Measurements from ENCODE around the gene BPI. TPM values are rescaled to one million over a fixed set of nuclear protein-coding genes. Genes with fewer than 3 reads are reported as not detected.

The BPI gene
- polyA plus RNA-seq, 1 of the 3 experiments (the other 2 are of a cell fraction): not detected

GRCh38 chr20:38293491-38294065 is 10.4 kb upstream of the BPI start:
- H3K9me2 ChIP-seq: no peaks in the 10 kb centered on the region
- H4K20me1 ChIP-seq (ENCODE audit: insufficient read depth): no peaks in the 10 kb centered on the region
- no peak for TF ChIP-seq CTCF (IDR thresholded peaks at IDR 0.05)
- TF ChIP-seq USF1 (IDR thresholded peaks at IDR 0.05; ENCODE audit: borderline replicate concordance, low read depth): no peak
- TF ChIP-seq PBX3 (IDR thresholded peaks at IDR 0.05): no peak
- no peak for TF ChIP-seq TCF12 (IDR thresholded peaks at IDR 0.05)
- no peak for TF ChIP-seq FOXJ3 (CRISPR knock-in tag; IDR thresholded peaks at IDR 0.05)
- no peak for TF ChIP-seq EZH2phosphoT487 (IDR thresholded peaks at IDR 0.05; ENCODE audit: borderline replicate concordance, low read depth)
- TF ChIP-seq RFX5 (IDR thresholded peaks at IDR 0.05; ENCODE audit: low read length): no peak
- no peak for TF ChIP-seq TEAD4 (IDR thresholded peaks at IDR 0.05; ENCODE audit: borderline replicate concordance, insufficient read depth)
- no peak for TF ChIP-seq RXRA (IDR thresholded peaks at IDR 0.05; ENCODE audit: borderline replicate concordance, low read depth)
- TF ChIP-seq USF2 (IDR thresholded peaks at IDR 0.05; ENCODE audit: borderline replicate concordance, low read depth, low read length): no peak
- no peak for TF ChIP-seq REST (IDR thresholded peaks at IDR 0.05; ENCODE audit: low read depth, low read length)
- no peak for TF ChIP-seq JUND (IDR thresholded peaks at IDR 0.05)
- DNase-seq: no peak
- ChIA-PET CTCF (interaction anchor here (1.3 kb wide), 1 partner anchor 11 kb away, joined by 4 read pairs; the partner anchor contains the start of gene BPI), POLR2A (no interaction called here)
- H3K4me1 ChIP-seq (ENCODE audit: control insufficient read depth in 1 of 2, insufficient read depth in 2 of 2, low read depth in 1 of 2, low read length in 1 of 2): peaks cover 0 to under 1% of the 10 kb centered on the region in 2 experiments; a peak in 1 of 4 replicates
- no peaks in the 10 kb centered on the region for H3K79me2 ChIP-seq (ENCODE audit: insufficient read depth)
- no peak overlapping the region for H3K4me3 ChIP-seq (ENCODE audit: low read depth in 2 of 2, low read length in 1 of 2)
- no peaks in the 10 kb centered on the region for H3K36me3 ChIP-seq (replicated peaks in 1 of 2; ENCODE audit: control insufficient read depth in 1 of 2, insufficient read depth in 2 of 2, low read length in 1 of 2)
- no peak overlapping the region for H3K27ac ChIP-seq (ENCODE audit: low read depth in 2 of 2, low read length in 1 of 2)
- H3K4me2 ChIP-seq: no peak overlapping the region
- no peak overlapping the region for H3K9ac ChIP-seq
- H2AFZ ChIP-seq (ENCODE audit: low read depth): no peak overlapping the region
- H3F3A ChIP-seq (replicated peaks; ENCODE audit: insufficient read depth): no peaks in the 10 kb centered on the region
- no peaks in the 10 kb centered on the region for H3K27me3 ChIP-seq (ENCODE audit: insufficient read depth)
- no peaks in the 10 kb centered on the region for H3K9me3 ChIP-seq
- WGBS (ENCODE audit: low lambda C conversion rate): 72% methylated on average over 6 of the region's 7 CpGs

Measured in SK-N-SH (cell line).